GM21619 (cell line): ENCODE results near the gene WNK1.

Source experiments
- ATAC-seq: cut with Tn5 transposase; IDR thresholded peaks from one replicate; pipeline ENCODE4 v1.9.1; 2021; ENCODE audit not compliant: unreplicated experiment

WNK1 gene

GRCh38 chr12:851913-852312 lies 99.5 kb downstream of the WNK1 start:
- ATAC-seq, result no peak

DNA sequence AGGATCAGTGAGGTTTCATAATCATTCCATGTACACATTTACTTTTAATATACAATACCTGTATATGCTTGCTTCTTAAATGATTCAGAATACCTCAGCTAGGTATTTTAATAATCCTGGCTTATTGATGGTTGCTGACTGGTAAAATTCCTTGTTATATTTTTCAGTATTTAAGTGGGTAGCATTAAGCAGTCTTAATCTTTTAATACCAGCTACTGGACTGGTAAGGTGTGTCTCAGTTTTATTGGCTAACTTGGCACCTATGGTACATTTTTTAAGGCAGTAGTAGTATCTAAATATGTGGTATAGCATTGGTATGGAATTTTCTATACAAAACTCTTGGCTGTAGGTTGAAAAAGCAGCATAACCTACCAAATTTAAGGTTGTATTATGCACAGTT lies 100.5 kb downstream of the WNK1 start:
- no peak for ATAC-seq

- ATAC-seq, result no peak
Observed at GRCh38 chr12:857611-858010, 105.2 kb downstream of the WNK1 start.

DNA sequence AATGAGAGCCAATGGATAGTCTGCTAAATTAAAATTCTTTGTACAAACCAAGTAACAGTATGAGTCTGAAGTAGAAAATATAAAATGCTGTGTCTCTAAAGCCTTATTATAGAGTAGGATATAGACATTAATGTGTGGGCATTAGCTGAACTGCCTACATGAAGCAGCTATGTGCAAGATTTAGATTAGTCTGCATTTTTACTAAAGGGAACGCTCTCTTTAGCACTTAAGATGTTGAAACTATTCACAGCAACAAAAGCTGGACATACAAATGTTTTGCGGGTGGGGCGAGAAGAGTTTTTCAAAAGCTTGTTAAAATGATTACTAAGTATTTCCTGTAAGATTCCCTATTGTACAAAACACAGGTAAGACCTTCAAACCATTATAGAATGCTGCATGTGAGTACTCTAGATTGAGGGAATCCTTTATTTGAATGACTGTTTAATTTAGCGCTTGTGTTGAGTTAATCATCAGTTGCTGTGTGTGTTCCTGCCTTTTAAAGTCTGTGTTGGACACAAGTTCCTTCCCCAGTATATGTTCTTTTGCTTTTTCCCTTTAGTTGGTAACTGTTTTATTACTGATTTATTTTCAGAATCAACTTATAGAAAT lies 110.0 kb downstream of the WNK1 start:
- no peak for ATAC-seq

DNA sequence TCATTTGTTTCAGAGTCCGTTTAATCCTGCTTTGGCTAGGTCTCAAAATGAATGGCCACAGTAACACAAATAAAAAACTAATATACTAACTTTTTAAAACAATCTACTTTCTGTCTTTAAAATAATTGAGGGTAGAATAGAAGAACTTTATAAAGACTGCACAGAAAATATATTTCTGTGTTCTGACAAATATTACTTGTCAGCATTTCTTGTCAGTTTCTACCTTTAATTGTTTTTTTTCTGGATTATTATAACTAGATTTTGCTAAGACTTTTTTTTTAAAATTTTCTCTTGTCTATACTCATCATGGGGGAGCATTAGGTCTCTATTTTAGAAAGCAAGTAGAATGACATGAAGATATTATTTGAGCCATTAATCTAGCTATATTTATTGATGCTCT lies 110.9 kb downstream of the WNK1 start:
- no peak for ATAC-seq

GRCh38 chr12:865614-866013 lies 113.2 kb downstream of the WNK1 start:
- ATAC-seq, result no peak

GRCh38 chr12:867905-868304 lies 115.5 kb downstream of the WNK1 start:
- ATAC-seq, result no peak

DNA sequence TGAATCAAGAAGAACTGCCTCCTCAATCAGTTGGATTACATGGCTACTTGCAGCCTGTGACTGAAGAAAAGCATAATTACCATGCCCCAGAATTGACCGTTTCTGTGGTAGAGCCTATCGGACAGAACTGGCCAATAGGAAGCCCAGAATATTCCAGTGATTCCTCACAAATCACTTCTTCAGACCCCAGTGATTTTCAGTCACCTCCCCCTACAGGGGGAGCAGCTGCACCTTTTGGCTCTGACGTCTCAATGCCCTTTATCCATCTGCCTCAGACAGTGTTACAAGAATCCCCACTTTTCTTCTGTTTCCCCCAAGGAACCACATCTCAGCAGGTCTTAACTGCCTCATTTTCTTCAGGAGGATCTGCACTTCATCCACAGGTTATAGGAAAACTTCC lies 116.3 kb downstream of the WNK1 start:
- ATAC-seq, result no peak

- ATAC-seq, result no peak
Observed at GRCh38 chr12:870378-870777, 118.0 kb downstream of the WNK1 start.

- ATAC-seq, result no peak
Observed at GRCh38 chr12:873954-874353, 121.6 kb downstream of the WNK1 start.

DNA sequence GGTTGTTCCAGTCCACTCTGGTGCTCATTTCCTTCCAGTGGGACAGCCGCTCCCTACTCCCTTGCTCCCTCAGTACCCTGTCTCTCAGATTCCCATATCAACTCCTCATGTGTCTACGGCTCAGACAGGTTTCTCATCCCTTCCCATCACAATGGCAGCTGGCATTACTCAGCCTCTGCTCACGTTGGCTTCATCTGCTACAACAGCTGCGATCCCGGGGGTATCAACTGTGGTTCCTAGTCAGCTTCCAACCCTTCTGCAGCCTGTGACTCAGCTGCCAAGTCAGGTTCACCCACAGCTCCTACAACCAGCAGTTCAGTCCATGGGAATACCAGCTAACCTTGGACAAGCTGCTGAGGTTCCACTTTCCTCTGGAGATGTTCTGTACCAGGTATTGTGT lies 127.3 kb downstream of the WNK1 start:
- no peak for ATAC-seq

DNA sequence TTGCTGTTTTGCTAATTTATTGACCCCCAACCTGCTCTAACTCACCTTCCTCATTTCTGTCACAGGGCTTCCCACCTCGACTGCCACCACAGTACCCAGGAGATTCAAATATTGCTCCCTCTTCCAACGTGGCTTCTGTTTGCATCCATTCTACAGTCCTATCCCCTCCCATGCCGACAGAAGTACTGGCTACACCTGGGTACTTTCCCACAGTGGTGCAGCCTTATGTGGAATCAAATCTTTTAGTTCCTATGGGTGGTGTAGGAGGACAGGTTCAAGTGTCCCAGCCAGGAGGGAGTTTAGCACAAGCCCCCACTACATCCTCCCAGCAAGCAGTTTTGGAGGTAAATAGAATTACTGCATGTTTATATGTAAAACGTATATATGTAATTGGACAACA lies 128.3 kb downstream of the WNK1 start:
- no peak for ATAC-seq

GRCh38 chr12:884746-885414 lies 132.5 kb downstream of the WNK1 start:
- no peak for ATAC-seq

DNA sequence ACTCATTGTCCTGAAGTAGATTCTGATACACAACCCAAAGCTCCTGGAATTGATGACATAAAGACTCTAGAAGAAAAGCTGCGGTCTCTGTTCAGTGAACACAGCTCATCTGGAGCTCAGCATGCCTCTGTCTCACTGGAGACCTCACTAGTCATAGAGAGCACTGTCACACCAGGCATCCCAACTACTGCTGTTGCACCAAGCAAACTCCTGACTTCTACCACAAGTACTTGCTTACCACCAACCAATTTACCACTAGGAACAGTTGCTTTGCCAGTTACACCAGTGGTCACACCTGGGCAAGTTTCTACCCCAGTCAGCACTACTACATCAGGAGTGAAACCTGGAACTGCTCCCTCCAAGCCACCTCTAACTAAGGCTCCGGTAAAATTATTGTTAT lies 133.3 kb downstream of the WNK1 start:
- ATAC-seq, result no peak

GRCh38 chr12:886206-886605 lies 133.8 kb downstream of the WNK1 start:
- ATAC-seq, result no peak

DNA sequence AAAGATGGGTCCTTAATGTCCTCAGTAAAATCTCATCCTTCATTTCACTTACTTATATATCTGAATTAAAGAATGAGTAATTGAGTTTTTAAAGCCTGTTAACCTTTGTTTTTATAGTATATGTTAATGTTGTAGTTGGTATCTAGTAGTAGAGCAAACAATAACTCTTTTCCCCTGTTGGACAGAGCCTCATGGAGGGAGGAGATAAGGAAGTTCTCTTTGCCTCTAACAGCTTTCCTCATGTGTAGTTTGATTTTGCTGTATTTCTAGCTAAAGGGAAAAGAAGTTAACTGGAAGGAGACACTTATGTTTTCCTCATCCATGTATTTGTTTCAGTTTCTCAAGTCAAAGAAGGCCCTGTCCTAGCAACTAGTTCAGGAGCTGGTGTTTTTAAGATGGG lies 141.8 kb downstream of the WNK1 start:
- ATAC-seq, result no peak

DNA sequence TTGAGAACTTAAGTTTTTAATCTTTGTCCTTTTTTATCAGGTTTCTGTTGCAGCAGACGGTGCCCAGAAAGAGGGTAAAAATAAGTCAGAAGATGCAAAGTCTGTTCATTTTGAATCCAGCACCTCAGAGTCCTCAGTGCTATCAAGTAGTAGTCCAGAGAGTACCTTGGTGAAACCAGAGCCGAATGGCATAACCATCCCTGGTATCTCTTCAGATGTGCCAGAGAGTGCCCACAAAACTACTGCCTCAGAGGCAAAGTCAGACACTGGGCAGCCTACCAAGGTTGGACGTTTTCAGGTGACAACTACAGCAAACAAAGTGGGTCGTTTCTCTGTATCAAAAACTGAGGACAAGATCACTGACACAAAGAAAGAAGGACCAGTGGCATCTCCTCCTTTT lies 143.7 kb downstream of the WNK1 start:
- ATAC-seq, result no peak

DNA sequence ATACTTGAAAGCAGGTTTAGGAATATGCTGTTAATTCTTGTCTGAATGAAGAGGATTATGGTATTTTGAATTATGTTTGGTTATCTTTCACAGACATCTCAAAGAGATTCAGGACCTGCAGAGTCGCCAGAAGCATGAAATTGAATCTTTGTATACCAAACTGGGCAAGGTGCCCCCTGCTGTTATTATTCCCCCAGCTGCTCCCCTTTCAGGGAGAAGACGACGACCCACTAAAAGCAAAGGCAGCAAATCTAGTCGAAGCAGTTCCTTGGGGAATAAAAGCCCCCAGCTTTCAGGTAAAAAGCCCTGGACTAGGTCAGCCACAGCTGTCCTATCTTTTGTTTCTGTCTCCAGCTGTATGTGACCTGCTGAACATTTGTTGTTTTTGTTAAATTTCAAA lies 145.0 kb downstream of the WNK1 start:
- ATAC-seq, result no peak

DNA sequence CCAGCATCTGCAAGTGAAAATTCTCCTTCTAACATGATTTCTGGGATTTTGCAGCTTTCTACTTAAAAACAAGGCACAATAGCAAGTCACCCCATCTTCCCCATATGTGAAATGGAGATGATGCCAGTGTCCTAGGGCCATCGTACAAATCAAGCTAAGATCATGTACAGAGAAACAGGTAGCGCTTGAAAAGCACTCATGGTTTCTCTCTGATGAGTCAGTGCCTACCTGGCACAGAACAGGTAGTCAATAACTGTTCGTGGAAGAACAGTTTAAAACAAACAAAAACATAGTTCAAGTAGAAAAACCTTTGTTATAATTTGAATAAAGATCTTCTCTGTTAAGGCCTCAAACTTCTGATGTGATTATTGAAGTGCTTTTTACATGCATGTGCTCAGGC lies 150.2 kb downstream of the WNK1 start:
- ATAC-seq, result no peak

DNA sequence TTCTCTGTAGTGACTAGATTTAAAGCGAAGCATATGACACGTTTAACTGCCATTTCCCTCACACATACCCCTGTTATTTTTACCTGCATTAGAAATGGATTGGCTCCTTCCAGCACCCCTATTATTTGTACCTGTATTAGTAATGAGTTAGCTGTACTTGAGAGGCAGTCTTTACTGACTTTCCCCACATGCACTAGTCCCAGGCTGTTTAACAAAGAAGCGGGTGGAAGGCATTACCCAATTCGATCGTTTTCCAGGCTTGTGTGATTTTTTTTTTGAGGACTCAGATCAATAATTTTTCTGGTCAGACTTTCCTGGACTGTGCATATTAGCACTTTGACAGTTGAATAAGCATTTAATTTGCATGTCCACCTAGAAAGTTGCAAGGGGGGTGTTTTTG lies 150.7 kb downstream of the WNK1 start:
- ATAC-seq, result no peak

DNA sequence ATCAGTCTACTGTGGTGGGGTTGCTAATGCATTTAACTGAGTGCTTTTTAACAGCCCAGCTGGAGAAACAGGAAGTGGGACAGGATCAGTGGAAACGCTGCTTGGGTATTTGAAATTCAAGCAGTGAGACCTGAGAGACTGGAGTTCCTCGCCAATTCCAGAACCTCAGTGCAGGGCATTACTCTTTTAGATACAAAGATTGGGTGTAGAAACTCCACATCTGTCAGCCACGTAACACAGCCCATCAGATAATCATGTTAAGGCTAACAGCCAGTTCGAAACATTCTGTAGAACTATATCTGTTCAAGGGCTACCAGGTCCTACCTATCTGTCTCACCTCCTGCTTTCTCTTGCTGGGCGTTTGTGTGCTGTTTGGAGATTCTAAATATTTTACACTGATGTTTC lies 151.6 kb downstream of the WNK1 start:
- no peak for ATAC-seq

DNA sequence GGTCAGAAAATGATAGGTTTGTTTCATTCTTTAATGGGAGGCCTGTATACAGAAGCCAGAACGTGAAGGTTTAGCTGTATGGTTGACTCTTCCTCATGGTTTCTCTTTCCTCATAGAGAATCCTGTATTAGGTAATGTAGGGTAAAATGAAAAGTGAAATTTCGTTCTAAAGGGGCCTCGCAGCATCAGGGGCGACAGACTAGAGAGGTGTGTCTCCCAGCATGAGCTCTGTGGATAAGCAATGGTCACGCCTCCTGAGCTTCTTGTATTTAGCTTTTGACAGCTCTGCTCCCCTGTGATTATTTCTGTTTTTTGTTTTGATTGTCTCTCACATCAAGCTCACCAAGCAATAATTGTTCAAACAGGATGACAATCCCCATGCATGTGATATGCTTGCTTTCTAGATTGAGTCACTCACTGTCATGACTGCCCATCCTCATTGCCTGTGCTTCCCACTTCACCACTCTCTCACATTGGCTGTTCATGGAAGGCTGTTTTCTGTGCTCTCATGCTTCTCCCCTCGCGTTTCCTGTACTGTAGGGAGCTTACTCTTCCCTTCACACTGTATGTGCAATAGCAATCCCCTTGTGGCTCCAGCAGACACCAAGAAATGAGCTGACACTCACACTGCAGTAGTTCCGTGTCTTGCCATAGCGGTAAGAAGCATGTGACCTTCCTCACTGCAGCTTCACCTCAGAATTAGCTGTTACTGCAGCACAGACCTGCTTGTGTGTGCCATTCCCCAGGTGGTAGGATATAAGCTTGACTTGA lies 153.1 kb downstream of the WNK1 start:
- no peak for ATAC-seq
